PFSK-1 (cell line): ENCODE results near the gene DCLK3.

Experiments used
- FOXP2 ChIP-seq: optimal IDR thresholded peaks from 2 replicates; pipeline ENCODE3; 2011; ENCODE audit warnings: borderline replicate concordance, control low read depth, inconsistent platforms; ENCODE audit not compliant: insufficient read depth; ENCODE audit errors: extremely low read length, extremely low read depth
- POLR2AphosphoS5 ChIP-seq: IDR thresholded peaks from 2 replicates; pipeline ENCODE4 v1.6.1; 2012; ENCODE audit warnings: low read depth, mild to moderate bottlenecking, control low read depth, low read length, moderate library complexity
- REST ChIP-seq, 2 experiments: IDR thresholded peaks; 2 replicates each; pipeline versions ENCODE4 v1.6.1 to v1.8.0; 2011 to 2012; ENCODE audit warnings: low read depth in 2 of 2, low read length in 2 of 2, control low read depth in 1 of 2, inconsistent platforms in 1 of 2, mild to moderate bottlenecking in 1 of 2, moderate library complexity in 1 of 2; ENCODE audit not compliant: insufficient read depth in 1 of 2
- SIN3A ChIP-seq: IDR thresholded peaks from 2 replicates; pipeline ENCODE4 v1.6.1; 2012; ENCODE audit warnings: mild to moderate bottlenecking, low read length, moderate library complexity, borderline replicate concordance; ENCODE audit not compliant: insufficient read depth
- TAF1 ChIP-seq: IDR thresholded peaks from 2 replicates; pipeline ENCODE4 v1.6.1; 2012; ENCODE audit warnings: low read length, control low read depth, borderline replicate concordance; ENCODE audit not compliant: insufficient read depth

DCLK3 gene

GRCh38 chr3:36733723-36734122 is 30.6 kb downstream of the DCLK3 start:
- TF ChIP-seq FOXP2 (no peak), POLR2AphosphoS5 (no peak), SIN3A (no peak), TAF1 (no peak), REST (IDR thresholded peaks at IDR 0.05; ENCODE audit: insufficient read depth in 1 of 2, low read depth in 2 of 2, low read length in 2 of 2) (no peak)

- TF ChIP-seq TAF1 (no peak), FOXP2 (no peak), REST (IDR thresholded peaks at IDR 0.05; ENCODE audit: insufficient read depth in 1 of 2, low read depth in 2 of 2, low read length in 2 of 2) (no peak), POLR2AphosphoS5 (no peak), SIN3A (no peak)
Observed at GRCh38 chr3:36733162-36733696, 31.1 kb downstream of the DCLK3 start.

GRCh38 chr3:36730966-36731365 is 33.4 kb downstream of the DCLK3 start:
- TF ChIP-seq POLR2AphosphoS5 (no peak), FOXP2 (no peak), REST (IDR thresholded peaks at IDR 0.05; ENCODE audit: insufficient read depth in 1 of 2, low read depth in 2 of 2, low read length in 2 of 2) (no peak)

GRCh38 chr3:36729204-36730056 is 34.9 kb downstream of the DCLK3 start:
- no peak for TF ChIP-seq FOXP2
- TF ChIP-seq POLR2AphosphoS5 = no peak
- TF ChIP-seq TAF1 = no peak
- no peak for TF ChIP-seq REST (IDR thresholded peaks at IDR 0.05; ENCODE audit: insufficient read depth in 1 of 2, low read depth in 2 of 2, low read length in 2 of 2)
- no peak for TF ChIP-seq SIN3A
